PFSK-1 (cell line): ENCODE data around the gene OR5H2. TPM values are rescaled to one million over a fixed set of nuclear protein-coding genes. Genes with fewer than 3 reads are reported as not detected.

ENCODE experiments used
- FOXP2 ChIP-seq: optimal IDR thresholded peaks from 2 replicates; pipeline ENCODE3; 2011; ENCODE audit warnings: borderline replicate concordance, control low read depth, inconsistent platforms; ENCODE audit not compliant: insufficient read depth; ENCODE audit errors: extremely low read length, extremely low read depth
- POLR2AphosphoS5 ChIP-seq: IDR thresholded peaks from 2 replicates; pipeline ENCODE4 v1.6.1; 2012; ENCODE audit warnings: low read depth, mild to moderate bottlenecking, control low read depth, low read length, moderate library complexity
- SIN3A ChIP-seq: IDR thresholded peaks from 2 replicates; pipeline ENCODE4 v1.6.1; 2012; ENCODE audit warnings: mild to moderate bottlenecking, low read length, moderate library complexity, borderline replicate concordance; ENCODE audit not compliant: insufficient read depth
- TAF1 ChIP-seq: IDR thresholded peaks from 2 replicates; pipeline ENCODE4 v1.6.1; 2012; ENCODE audit warnings: low read length, control low read depth, borderline replicate concordance; ENCODE audit not compliant: insufficient read depth
- polyA plus RNA-seq: library from polyadenylated mRNA; unstranded; fragments of >200 nt; gene quantifications from one replicate; pipeline ENCODE4 v1.2.1, GENCODE V29; 2012; ENCODE audit warnings: low read depth, missing spikeins; ENCODE audit not compliant: insufficient read length
- TF ChIP-seq, protein P1 (sequence below), 2 experiments: IDR thresholded peaks; 2 replicates each; pipeline versions ENCODE4 v1.6.1 to v1.8.0; 2011 to 2012; ENCODE audit warnings: low read depth in 2 of 2, low read length in 2 of 2, control low read depth in 1 of 2, inconsistent platforms in 1 of 2, mild to moderate bottlenecking in 1 of 2, moderate library complexity in 1 of 2; ENCODE audit not compliant: insufficient read depth in 1 of 2

The OR5H2 gene
- polyA plus RNA-seq = not detected

DNA sequence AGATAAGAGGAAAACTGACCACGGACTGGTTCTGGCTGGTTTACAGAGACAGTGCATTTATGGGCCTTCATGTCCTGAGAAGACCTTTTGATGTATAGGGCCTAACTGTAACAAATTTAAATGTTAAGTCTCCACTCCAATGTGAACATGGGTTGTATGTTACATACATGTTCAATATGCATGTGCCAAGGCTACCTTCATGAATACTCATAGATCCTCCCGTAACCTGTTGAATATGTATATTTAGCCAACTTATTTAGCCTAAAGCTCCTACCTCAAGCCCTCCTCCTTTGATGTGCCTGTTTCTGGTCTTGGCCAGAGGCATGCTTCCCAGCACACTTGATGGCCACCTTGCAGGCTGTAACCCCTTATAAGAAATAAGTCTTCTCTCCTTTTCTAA lies at the start of gene OR5H2:
Gene OR5H2, plus strand, starts transcription at position 301 of the 400 bp plus-strand sequence. CDS start 398 bp downstream, outside the sequence.
- no peak for TF ChIP-seq SIN3A
- no peak for TF ChIP-seq FOXP2
- TF ChIP-seq TAF1 = no peak
- TF ChIP-seq, protein P1, sequence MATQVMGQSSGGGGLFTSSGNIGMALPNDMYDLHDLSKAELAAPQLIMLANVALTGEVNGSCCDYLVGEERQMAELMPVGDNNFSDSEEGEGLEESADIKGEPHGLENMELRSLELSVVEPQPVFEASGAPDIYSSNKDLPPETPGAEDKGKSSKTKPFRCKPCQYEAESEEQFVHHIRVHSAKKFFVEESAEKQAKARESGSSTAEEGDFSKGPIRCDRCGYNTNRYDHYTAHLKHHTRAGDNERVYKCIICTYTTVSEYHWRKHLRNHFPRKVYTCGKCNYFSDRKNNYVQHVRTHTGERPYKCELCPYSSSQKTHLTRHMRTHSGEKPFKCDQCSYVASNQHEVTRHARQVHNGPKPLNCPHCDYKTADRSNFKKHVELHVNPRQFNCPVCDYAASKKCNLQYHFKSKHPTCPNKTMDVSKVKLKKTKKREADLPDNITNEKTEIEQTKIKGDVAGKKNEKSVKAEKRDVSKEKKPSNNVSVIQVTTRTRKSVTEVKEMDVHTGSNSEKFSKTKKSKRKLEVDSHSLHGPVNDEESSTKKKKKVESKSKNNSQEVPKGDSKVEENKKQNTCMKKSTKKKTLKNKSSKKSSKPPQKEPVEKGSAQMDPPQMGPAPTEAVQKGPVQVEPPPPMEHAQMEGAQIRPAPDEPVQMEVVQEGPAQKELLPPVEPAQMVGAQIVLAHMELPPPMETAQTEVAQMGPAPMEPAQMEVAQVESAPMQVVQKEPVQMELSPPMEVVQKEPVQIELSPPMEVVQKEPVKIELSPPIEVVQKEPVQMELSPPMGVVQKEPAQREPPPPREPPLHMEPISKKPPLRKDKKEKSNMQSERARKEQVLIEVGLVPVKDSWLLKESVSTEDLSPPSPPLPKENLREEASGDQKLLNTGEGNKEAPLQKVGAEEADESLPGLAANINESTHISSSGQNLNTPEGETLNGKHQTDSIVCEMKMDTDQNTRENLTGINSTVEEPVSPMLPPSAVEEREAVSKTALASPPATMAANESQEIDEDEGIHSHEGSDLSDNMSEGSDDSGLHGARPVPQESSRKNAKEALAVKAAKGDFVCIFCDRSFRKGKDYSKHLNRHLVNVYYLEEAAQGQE (IDR thresholded peaks at IDR 0.05; ENCODE audit: insufficient read depth in 1 of 2, low read depth in 2 of 2, low read length in 2 of 2) = no peak

DNA sequence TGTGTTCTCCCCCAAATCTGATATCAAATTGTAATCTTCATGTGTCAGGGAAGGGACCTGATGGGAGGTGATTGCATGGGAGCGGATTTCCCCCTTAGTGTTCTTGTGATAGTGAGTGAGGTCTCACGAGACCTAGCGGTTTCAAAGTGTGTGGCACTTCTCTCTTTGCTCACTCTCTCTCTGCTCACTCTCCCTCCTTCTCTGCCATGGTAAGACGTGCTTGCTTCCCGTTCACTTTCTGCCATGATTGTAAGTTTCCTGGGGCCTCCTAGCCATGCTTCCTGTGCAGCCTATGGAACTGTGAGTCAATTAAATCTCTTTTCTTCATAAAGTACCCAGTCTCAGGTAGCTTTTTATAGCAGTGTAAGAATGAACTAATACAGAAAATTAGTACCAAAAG lies 48.8 kb upstream of the OR5H2 start:
- TF ChIP-seq SIN3A (no peak), TAF1 (no peak)
- TF ChIP-seq, protein P1 (IDR thresholded peaks at IDR 0.05; ENCODE audit: insufficient read depth in 1 of 2, low read depth in 2 of 2, low read length in 2 of 2) = no peak

DNA sequence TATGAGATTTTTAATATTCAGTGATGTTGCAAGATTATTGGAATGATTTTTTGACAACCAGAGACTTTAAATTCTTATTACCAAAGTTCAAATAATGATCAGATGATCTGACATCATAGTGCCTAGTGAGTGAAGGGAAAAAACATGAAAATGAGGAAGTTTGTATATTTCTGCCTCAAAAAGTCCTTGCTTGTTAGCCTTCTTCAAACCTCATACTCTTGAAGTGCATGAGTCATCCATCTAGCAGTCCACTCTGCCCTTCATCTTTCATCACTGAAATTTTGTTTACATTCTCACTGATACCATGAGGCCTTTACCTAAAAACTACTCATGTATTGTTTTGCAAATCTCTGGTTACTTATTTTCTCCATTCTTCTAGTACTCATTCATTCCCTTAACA lies 42.2 kb upstream of the OR5H2 start:
- TF ChIP-seq SIN3A = no peak
- no peak for TF ChIP-seq TAF1
- TF ChIP-seq, protein P1 (IDR thresholded peaks at IDR 0.05; ENCODE audit: insufficient read depth in 1 of 2, low read depth in 2 of 2, low read length in 2 of 2) = no peak
- TF ChIP-seq FOXP2 = no peak
- TF ChIP-seq POLR2AphosphoS5 = no peak

DNA sequence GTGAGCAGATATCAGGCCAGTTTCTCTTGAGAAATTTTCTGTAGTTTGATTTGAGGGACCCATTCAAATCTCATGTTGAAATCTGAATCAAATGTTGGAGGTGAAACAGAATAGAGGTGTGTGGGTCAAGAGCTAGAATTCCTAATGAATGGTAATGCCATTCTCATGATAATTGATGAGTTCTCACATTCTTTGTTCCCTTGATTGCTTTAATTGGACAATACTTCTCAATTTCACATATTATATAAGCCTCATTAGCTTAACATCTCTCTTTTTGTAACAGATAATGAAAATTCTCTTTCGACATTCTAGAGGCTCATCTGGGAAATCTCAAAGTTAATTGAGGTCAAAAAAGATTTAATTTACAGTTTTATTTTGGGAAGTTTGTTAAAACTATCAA lies 40.1 kb upstream of the OR5H2 start:
- TF ChIP-seq SIN3A (no peak), POLR2AphosphoS5 (no peak), TAF1 (no peak), FOXP2 (no peak)
- TF ChIP-seq, protein P1 (IDR thresholded peaks at IDR 0.05; ENCODE audit: insufficient read depth in 1 of 2, low read depth in 2 of 2, low read length in 2 of 2) = no peak

DNA sequence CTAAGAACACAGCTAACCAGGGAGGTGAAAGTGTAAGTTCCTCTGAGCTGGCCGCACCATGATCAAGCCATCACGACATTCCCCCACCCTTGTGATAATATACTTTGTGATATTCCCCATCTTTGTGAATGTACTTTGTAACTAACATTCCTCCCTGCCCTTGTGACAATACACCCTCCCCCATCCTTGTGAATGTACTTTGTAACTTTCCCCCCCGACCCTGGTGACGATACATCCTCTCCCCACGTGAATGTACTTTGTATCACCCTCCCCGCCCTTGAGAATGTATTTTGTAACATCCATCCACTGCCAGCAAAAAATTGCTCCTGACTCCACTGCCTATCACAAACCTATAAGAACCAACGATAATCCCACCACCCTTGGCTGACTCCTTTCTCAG lies 38.5 kb upstream of the OR5H2 start:
- TF ChIP-seq, protein P1 (IDR thresholded peaks at IDR 0.05; ENCODE audit: insufficient read depth in 1 of 2, low read depth in 2 of 2, low read length in 2 of 2) = no peak
- no peak for TF ChIP-seq SIN3A
- TF ChIP-seq TAF1 = no peak
- no peak for TF ChIP-seq FOXP2
- no peak for TF ChIP-seq POLR2AphosphoS5
